HG03196 (cell line): ENCODE data around the gene SFXN1.

Source experiments
- ATAC-seq: cut with Tn5 transposase; IDR thresholded peaks from one replicate; pipeline ENCODE4 v1.9.1; 2021; ENCODE audit not compliant: unreplicated experiment

Gene SFXN1

GRCh38 chr5:175569701-175570100 lies 91.3 kb downstream of the SFXN1 start:
- ATAC-seq: no peak

- ATAC-seq: no peak
Observed at GRCh38 chr5:175572886-175573285, 94.5 kb downstream of the SFXN1 start.

- no peak for ATAC-seq
Observed at GRCh38 chr5:175573493-175574269, 95.3 kb downstream of the SFXN1 start.

- no peak for ATAC-seq
Observed at GRCh38 chr5:175575301-175575700, 96.9 kb downstream of the SFXN1 start.

- ATAC-seq: no peak
Observed at GRCh38 chr5:175576096-175576495, 97.7 kb downstream of the SFXN1 start.

GRCh38 chr5:175576591-175576990 lies 98.2 kb downstream of the SFXN1 start:
- no peak for ATAC-seq
